ENCODE results near the gene GDPD4. TPM values are rescaled to one million over a fixed set of nuclear protein-coding genes. Genes with fewer than 3 reads are reported as not detected.

Gene GDPD4
- total RNA-seq, 1 experiment from 2014 or later = not detected

GRCh38 chr11:77209663-77210062 is 91.8 kb downstream of the GDPD4 start:
- DNase-seq = no peak

GRCh38 chr11:77208535-77208934 is 93.0 kb downstream of the GDPD4 start:
- Histone ChIP-seq H3K27me3 (ENCODE audit: low read length) (no peaks in the 10 kb centered on the region), H4K20me1 (ENCODE audit: insufficient read depth, low read depth, low read length) (no peaks in the 10 kb centered on the region), H3K4me1 (ENCODE audit: low read length) (no peaks in the 10 kb centered on the region), H2AFZ (ENCODE audit: low read length) (no peak overlapping the region), H3K36me3 (ENCODE audit: insufficient read depth, low read length) (no peaks in the 10 kb centered on the region), H3K79me2 (ENCODE audit: low read length) (no peaks in the 10 kb centered on the region), H3K9me3 (ENCODE audit: low read length) (no peaks in the 10 kb centered on the region), H3K4me2 (ENCODE audit: low read depth, low read length, poor library complexity, severe bottlenecking) (no peak overlapping the region), H3K27ac (ENCODE audit: low read length) (no peak overlapping the region), H3K4me3 (ENCODE audit: low read length) (no peak overlapping the region), H3K9me2 (replicated peaks; ENCODE audit: insufficient read depth, low read length) (no peaks in the 10 kb centered on the region), H3K9ac (ENCODE audit: low read length) (no peak overlapping the region)
- DNase-seq = no peak

More at GRCh38 chr11:77209663-77210062, 91.8 kb downstream of the GDPD4 start:
- H3K9ac ChIP-seq (ENCODE audit: low read length) = no peak overlapping the region
- no peak overlapping the region for H2AFZ ChIP-seq (ENCODE audit: low read length)
- no peak overlapping the region for H3K4me3 ChIP-seq (ENCODE audit: low read length)
- no peak overlapping the region for H3K4me2 ChIP-seq (ENCODE audit: low read depth, low read length, poor library complexity, severe bottlenecking)
- no peaks in the 10 kb centered on the region for H3K9me2 ChIP-seq (replicated peaks; ENCODE audit: insufficient read depth, low read length)
- H3K9me3 ChIP-seq (ENCODE audit: low read length) = no peaks in the 10 kb centered on the region
- no peak overlapping the region for H3K27ac ChIP-seq (ENCODE audit: low read length)
- no peaks in the 10 kb centered on the region for H3K79me2 ChIP-seq (ENCODE audit: low read length)
- no peaks in the 10 kb centered on the region for H3K36me3 ChIP-seq (ENCODE audit: insufficient read depth, low read length)
- no peaks in the 10 kb centered on the region for H3K27me3 ChIP-seq (ENCODE audit: low read length)
- no peaks in the 10 kb centered on the region for H4K20me1 ChIP-seq (ENCODE audit: insufficient read depth, low read depth, low read length)
- no peaks in the 10 kb centered on the region for H3K4me1 ChIP-seq (ENCODE audit: low read length)

GRCh38 chr11:77207618-77208313 is 93.7 kb downstream of the GDPD4 start:
- Histone ChIP-seq H4K20me1 (ENCODE audit: insufficient read depth, low read depth, low read length) (no peaks in the 10 kb centered on the region), H3K4me2 (ENCODE audit: low read depth, low read length, poor library complexity, severe bottlenecking) (no peak overlapping the region), H3K4me1 (ENCODE audit: low read length) (no peaks in the 10 kb centered on the region), H3K27me3 (ENCODE audit: low read length) (no peaks in the 10 kb centered on the region), H3K36me3 (ENCODE audit: insufficient read depth, low read length) (no peaks in the 10 kb centered on the region), H3K27ac (ENCODE audit: low read length) (no peak overlapping the region), H3K9me3 (ENCODE audit: low read length) (no peaks in the 10 kb centered on the region), H3K9me2 (replicated peaks; ENCODE audit: insufficient read depth, low read length) (no peaks in the 10 kb centered on the region), H3K9ac (ENCODE audit: low read length) (no peak overlapping the region), H3K79me2 (ENCODE audit: low read length) (no peaks in the 10 kb centered on the region), H3K4me3 (ENCODE audit: low read length) (no peak overlapping the region), H2AFZ (ENCODE audit: low read length) (no peak overlapping the region)
- DNase-seq = no peak

GRCh38 chr11:77207019-77207485 is 94.4 kb downstream of the GDPD4 start:
- no peaks in the 10 kb centered on the region for H3K36me3 ChIP-seq (ENCODE audit: insufficient read depth, low read length)
- H3K9me2 ChIP-seq (replicated peaks; ENCODE audit: insufficient read depth, low read length) = no peaks in the 10 kb centered on the region
- H3K27ac ChIP-seq (ENCODE audit: low read length) = no peak overlapping the region

GRCh38 chr11:77206264-77207018 is 95.0 kb downstream of the GDPD4 start:
- DNase-seq = no peak

More at GRCh38 chr11:77207019-77207485, 94.4 kb downstream of the GDPD4 start:
- no peaks in the 10 kb centered on the region for H3K9me3 ChIP-seq (ENCODE audit: low read length)
- H3K4me1 ChIP-seq (ENCODE audit: low read length) = no peaks in the 10 kb centered on the region
- H3K4me3 ChIP-seq (ENCODE audit: low read length) = no peak overlapping the region
- H3K4me2 ChIP-seq (ENCODE audit: low read depth, low read length, poor library complexity, severe bottlenecking) = no peak overlapping the region
- H3K9ac ChIP-seq (ENCODE audit: low read length) = no peak overlapping the region
- no peaks in the 10 kb centered on the region for H3K79me2 ChIP-seq (ENCODE audit: low read length)
- no peak for DNase-seq
- no peaks in the 10 kb centered on the region for H3K27me3 ChIP-seq (ENCODE audit: low read length)
- no peaks in the 10 kb centered on the region for H4K20me1 ChIP-seq (ENCODE audit: insufficient read depth, low read depth, low read length)
- no peak overlapping the region for H2AFZ ChIP-seq (ENCODE audit: low read length)

GRCh38 chr11:77205467-77206263 is 95.8 kb downstream of the GDPD4 start:
- Histone ChIP-seq H3K4me2 (ENCODE audit: low read depth, low read length, poor library complexity, severe bottlenecking) (no peak overlapping the region), H3K9ac (ENCODE audit: low read length) (no peak overlapping the region), H3K27me3 (ENCODE audit: low read length) (no peaks in the 10 kb centered on the region), H3K9me3 (ENCODE audit: low read length) (no peaks in the 10 kb centered on the region), H3K79me2 (ENCODE audit: low read length) (no peaks in the 10 kb centered on the region), H2AFZ (ENCODE audit: low read length) (no peak overlapping the region), H4K20me1 (ENCODE audit: insufficient read depth, low read depth, low read length) (no peaks in the 10 kb centered on the region), H3K36me3 (ENCODE audit: insufficient read depth, low read length) (no peaks in the 10 kb centered on the region), H3K9me2 (replicated peaks; ENCODE audit: insufficient read depth, low read length) (no peaks in the 10 kb centered on the region), H3K4me3 (ENCODE audit: low read length) (no peak overlapping the region), H3K4me1 (ENCODE audit: low read length) (no peaks in the 10 kb centered on the region), H3K27ac (ENCODE audit: low read length) (no peak overlapping the region)
- DNase-seq = no peak

More at GRCh38 chr11:77206264-77207018, 95.0 kb downstream of the GDPD4 start:
- no peak overlapping the region for H2AFZ ChIP-seq (ENCODE audit: low read length)
- H3K9me3 ChIP-seq (ENCODE audit: low read length) = no peaks in the 10 kb centered on the region
- no peak overlapping the region for H3K4me2 ChIP-seq (ENCODE audit: low read depth, low read length, poor library complexity, severe bottlenecking)
- H3K27ac ChIP-seq (ENCODE audit: low read length) = no peak overlapping the region
- H3K9me2 ChIP-seq (replicated peaks; ENCODE audit: insufficient read depth, low read length) = no peaks in the 10 kb centered on the region
- H3K4me3 ChIP-seq (ENCODE audit: low read length) = no peak overlapping the region
- no peak overlapping the region for H3K9ac ChIP-seq (ENCODE audit: low read length)
- H3K4me1 ChIP-seq (ENCODE audit: low read length) = no peaks in the 10 kb centered on the region
- H3K27me3 ChIP-seq (ENCODE audit: low read length) = no peaks in the 10 kb centered on the region
- H3K79me2 ChIP-seq (ENCODE audit: low read length) = no peaks in the 10 kb centered on the region
- no peaks in the 10 kb centered on the region for H3K36me3 ChIP-seq (ENCODE audit: insufficient read depth, low read length)
- H4K20me1 ChIP-seq (ENCODE audit: insufficient read depth, low read depth, low read length) = no peaks in the 10 kb centered on the region

GRCh38 chr11:77204754-77205466 is 96.6 kb downstream of the GDPD4 start:
- Histone ChIP-seq H2AFZ (ENCODE audit: low read length) (no peak overlapping the region), H3K36me3 (ENCODE audit: insufficient read depth, low read length) (no peaks in the 10 kb centered on the region), H4K20me1 (ENCODE audit: insufficient read depth, low read depth, low read length) (no peaks in the 10 kb centered on the region), H3K9me2 (replicated peaks; ENCODE audit: insufficient read depth, low read length) (no peaks in the 10 kb centered on the region), H3K9me3 (ENCODE audit: low read length) (no peaks in the 10 kb centered on the region), H3K4me1 (ENCODE audit: low read length) (no peaks in the 10 kb centered on the region), H3K4me2 (ENCODE audit: low read depth, low read length, poor library complexity, severe bottlenecking) (no peak overlapping the region), H3K9ac (ENCODE audit: low read length) (no peak overlapping the region), H3K79me2 (ENCODE audit: low read length) (no peaks in the 10 kb centered on the region), H3K27me3 (ENCODE audit: low read length) (no peaks in the 10 kb centered on the region), H3K27ac (ENCODE audit: low read length) (no peak overlapping the region), H3K4me3 (ENCODE audit: low read length) (no peak overlapping the region)
- no peak for DNase-seq

Measured in Karpas-422 (cell line).